ENCODE measurements around the gene DTNB.

DNA sequence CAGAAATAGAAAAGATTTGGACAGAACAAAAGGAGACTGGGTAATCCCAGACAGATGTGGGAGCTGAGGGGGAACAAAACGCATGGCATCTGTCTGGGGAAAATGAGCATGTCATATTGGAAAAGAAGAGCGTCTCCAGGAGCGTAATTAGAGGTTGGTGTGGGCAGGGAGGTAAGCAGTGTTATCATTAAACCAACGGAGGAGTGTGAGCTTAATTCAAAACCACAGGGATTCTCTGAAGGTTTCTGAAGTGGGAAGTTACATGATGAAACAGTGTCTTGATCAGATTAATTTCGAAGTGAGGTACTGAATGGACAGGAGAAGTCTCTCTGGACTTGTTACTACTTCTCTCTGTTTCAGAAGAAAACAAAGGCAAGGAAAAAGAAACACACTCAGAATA is 53.3 kb downstream of the DTNB start:
- no peak for TF ChIP-seq POLR2AphosphoS5 (IDR thresholded peaks at IDR 0.05; ENCODE audit: borderline replicate concordance, low read depth, low read length)
- TF ChIP-seq EZH2 (IDR thresholded peaks at IDR 0.05): no peak
- no peak for TF ChIP-seq FOXP2 (optimal IDR thresholded peaks at IDR 0.05; ENCODE audit: control extremely low read depth, extremely low read length, insufficient read depth)
